Fibroblast of peridontal ligament (primary cell): ENCODE data around the gene TRAPPC2L.

Experiments used
- DNase-seq: peaks from one replicate; pipeline ENCODE4 v3.0.0-alpha.2; 2010; ENCODE audit errors: extremely low read depth

The TRAPPC2L gene, protein sequence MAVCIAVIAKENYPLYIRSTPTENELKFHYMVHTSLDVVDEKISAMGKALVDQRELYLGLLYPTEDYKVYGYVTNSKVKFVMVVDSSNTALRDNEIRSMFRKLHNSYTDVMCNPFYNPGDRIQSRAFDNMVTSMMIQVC

DNA sequence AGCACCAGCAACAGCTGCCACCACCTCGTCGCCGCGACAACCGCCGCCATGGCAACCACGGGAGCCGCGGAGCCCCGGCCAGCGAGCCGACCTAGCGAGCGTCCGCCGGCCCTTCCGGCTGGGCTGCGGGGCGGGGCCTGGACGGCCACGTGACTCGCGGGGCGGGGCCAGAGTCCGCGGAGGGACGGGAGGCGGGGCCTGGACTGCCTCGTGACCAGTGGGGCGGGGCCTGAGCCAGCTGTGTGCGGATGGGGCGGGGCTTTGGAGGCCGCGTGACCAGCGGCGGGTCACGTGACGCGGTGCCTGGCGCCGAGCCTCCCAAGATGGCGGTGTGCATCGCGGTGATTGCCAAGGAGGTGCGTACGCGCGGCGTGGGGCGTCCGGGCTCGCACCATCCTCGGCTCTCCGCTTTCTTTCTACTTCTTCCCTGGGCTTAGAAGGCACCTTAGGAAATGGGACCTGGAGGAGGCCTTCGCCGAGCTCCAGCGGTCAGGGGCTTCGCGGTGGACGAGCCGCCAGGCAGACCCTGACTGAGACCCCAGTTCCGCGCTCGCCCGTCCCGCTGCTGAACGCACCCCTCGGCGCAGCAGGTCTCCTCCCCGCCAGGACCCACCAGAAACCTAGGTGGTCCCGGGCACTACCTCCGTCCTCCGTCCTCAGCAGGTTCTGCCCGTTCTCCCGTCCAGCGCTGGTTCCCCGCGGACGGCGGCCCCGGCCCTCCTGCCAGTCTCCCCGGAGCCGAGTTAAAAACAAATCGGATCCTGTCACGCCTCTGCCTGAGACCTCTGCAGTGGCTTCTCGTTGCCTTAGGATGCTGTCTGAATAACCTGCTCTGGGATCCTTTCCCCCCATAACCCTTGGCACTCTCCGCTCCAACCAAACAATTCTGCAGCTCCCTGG, at the start of gene TRAPPC2L, which contains the start of gene GALNS:
TRAPPC2L (plus strand) TSS at position 300 of the 900 bp plus-strand sequence; CDS start at position 324, 24 bp downstream.
GALNS (minus strand) TSS at position 120 of the 900 bp plus-strand sequence; CDS start at position 50, 70 bp downstream.
- peak; percentile 90 for DNase-seq

DNA sequence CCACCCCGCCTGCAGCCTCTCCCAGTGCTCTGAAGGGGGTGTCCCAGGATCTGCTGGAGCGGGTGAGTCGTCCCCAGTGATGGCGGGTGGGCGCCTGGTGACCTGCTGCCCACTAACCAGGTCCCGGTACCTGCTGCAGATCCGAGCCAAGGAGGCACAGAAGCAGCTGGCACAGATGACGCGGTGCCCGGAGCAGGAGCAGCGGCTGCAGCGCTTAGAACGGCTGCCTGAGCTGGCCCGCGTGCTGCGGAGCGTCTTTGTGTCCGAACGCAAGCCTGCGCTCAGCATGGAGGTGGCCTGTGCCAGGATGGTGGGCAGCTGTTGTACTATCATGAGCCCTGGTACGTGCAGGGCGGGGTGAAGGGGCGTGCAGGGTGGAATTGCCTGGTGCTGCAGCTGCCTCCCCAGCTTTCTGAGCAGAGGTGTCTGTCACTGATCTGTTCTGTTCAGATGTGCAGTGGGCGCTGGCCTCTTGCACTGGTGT, 49.7 kb upstream of the TRAPPC2L start:
- DNase-seq: no peak

DNA sequence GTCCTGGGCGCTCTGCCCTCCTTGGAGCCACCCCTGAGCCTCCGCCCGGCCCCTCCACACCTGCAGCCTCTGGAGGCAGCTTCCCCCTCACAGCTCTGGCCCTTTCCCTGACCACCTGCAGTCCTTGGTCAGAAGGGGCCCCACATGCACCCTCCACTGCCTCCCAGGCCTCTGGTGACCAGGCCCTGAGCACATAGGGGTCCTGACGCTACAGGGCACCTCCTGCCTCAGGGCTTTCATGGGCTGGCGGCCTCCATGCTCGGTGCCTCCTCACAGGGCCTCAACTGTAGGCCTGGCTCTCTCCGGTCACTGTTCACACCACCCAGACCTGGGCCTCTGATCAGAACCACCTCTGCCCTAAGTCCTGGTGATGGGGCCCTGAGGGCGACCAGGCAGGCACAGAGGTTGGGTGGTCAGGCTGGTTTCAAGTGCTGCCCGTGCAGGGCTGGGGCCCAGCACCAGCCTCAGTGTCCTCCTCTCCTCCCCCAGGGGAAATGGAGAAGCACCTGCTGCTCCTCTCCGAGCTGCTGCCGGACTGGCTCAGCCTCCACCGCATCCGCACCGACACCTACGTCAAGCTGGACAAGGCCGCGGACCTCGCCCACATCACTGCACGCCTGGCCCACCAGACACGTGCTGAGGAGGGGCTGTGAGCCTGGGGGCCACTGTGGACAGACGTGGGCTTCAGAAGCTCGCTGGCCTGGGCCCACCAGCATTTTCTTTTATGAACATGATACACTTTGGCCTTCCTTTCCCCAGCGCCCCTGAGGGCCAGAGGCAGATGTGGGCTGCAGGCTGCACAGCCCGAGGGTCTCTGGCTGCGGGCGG, 49.1 kb upstream of the TRAPPC2L start:
- no peak for DNase-seq

DNA sequence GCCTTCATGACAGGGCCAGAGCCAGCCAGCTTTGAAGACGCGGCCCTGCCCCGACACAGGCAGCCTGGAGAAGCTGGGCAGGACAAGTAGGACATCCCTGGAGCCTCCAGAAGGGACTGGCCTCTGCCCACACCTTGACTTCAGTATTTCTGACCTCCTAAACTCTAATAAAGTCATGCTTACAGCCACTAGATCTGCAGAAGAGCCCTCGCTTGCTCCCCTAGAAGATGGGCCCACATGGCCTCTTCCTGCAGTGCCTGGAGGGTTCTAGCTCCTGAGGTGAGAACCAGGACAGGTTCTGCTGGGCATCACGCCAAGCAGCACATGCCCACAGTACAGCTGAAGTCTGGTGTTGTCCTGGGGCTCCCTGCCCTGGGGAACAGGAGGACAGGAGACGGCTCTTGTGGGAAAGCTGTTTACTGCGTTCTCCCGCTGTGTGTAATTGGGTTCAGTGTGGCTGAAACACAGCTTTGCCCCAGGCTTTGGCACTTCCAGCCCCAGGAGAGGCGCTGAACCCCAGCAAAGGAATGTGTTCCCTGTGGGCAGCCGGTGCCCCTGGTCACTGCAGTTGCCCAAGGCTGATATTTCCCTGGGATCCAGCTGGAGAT, 47.8 kb upstream of the TRAPPC2L start:
- no peak for DNase-seq

DNA sequence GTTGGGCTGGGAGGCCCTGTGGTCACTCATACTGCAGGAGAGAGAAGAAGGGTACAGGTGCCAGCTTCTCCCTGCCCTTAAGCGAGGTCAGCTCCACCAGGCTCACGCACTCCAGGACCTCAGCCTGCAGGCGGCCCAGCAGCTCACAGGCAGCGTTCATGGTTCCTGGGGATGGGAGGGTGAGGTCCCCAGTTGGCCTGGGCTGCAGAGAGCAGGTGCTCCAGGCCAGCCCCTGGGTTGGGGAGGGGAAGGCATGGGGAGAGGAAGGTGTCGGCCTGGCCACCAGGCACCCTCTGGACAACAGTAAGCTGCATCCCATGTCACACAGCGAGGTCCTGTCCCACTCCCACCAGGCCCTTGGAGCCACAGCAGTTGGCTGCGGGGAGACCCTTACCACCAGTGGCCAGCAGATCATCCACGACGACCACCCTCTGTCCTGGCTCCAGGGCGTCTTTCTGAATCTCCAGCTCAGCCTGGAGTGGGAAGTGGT, 47.2 kb upstream of the TRAPPC2L start:
- no peak for DNase-seq

DNA sequence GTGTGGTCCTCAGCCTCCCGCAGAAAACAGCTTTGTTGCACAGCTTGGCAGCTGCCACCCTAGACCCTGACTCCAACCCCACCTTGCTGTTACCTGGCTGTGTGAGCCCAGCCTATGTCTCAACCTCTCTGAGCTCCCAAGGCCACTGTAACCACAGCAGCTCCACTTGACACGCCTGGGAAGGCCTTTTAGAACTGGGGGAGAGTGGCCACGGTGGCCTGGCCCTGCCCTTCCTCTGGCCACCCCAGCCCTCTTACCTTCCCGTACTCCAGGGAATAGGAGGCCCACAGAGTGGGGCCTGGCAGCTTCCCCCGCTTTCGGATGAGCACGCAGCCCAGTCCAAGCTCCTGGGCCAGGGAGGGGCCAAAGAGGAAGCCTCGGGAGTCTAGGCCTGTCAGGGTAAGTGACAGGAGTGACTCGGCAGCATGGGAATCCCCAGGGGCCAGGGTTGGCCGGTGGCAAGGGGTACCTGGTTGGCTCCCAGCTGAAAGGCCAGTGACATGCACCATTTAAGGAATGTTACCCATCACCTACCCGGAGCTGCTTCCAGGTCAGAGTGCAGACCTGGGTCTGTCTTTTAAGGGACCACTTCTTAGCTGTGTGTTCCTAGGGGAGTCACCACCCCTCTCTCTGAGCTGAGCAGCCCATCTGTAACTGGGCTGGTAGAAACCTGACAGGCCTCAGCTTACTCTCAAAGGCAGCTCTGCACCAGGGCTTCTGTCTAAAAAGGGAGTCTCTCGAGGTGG, 46.6 kb upstream of the TRAPPC2L start:
- DNase-seq: no peak

DNA sequence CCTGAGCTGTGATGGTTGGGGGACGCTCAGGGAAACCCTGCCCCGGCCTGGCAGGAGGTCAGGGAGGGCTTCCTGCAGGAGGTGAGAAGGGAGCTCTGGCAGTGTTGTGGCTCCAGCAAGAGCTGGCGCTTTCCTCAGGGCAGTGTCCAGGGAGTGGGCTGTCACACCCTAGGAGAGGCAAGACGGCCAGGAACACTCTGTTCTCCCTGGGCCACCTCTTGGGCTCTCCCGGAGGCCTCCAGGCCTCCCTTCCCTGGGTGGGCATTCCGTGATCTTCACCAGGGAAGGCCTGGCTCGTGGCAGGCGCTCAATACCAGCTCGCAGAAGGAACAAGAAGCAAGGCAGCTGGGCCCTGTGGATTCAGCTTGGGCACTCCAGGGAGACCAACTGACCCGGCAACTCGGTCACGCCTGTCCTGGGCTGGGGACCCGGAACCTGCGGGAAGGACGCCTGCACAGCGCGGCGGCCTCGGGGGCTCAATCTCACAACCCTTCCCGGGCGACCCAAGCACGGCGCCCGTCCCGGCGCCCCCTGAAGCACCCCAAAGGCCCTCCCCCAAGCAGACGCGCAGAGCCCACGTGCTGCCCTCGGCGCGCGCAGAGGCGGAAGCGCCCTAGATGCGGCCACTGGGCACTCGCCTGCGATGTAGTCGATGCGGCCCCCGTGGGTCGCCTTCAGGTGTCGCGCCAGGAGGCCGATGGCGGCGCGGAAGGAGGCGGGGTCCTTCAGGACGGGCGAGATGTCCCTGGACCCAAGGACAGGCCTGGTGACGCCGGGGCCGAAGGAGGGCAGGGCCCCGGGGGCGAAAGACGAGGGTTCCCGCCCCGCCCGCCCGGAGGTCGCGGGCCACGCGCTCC, 45.8 kb upstream of the TRAPPC2L start:
- peak; percentile 69 for DNase-seq

DNA sequence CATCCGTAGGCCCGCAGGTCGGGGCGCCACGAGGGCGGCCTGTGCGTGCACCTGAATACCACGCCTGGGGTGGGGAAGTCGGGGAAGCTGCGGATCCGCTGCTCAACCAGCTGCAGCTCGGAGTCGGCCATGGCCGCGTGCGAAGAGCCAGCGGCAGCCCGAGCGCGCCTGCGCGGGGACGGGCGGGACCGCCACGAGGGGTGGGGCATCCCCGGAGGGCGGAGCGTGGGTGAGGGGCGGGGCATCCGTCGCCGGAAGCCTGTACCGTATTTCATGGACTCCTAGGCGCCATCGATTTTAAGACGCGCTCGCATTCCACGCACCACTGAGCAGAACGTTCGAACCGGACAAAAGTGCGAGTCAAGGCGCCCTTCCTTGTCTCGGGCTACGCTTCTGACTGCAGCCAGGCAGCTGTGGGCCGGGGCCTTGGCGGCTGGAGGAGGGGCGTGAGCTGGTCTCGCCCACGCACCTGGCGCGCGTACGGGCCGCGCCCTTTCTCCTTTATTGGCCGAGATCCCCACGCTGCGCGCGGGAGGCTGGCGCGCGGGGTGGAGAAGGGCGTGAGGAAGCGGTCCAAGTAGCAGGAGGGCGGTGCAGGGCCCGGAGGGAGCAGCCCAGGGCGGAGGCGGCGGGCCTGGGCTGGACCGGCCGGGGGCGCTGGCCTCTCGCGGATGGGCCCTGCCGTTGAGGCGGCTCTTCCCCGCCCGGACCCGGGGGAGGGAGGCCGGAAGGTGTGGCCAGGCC, 45.0 kb upstream of the TRAPPC2L start, which contains the start of gene APRT:
APRT (minus strand) TSS at position 160 of the 744 bp plus-strand sequence; CDS start at position 131, 29 bp downstream.
- DNase-seq: peak; percentile 92

DNA sequence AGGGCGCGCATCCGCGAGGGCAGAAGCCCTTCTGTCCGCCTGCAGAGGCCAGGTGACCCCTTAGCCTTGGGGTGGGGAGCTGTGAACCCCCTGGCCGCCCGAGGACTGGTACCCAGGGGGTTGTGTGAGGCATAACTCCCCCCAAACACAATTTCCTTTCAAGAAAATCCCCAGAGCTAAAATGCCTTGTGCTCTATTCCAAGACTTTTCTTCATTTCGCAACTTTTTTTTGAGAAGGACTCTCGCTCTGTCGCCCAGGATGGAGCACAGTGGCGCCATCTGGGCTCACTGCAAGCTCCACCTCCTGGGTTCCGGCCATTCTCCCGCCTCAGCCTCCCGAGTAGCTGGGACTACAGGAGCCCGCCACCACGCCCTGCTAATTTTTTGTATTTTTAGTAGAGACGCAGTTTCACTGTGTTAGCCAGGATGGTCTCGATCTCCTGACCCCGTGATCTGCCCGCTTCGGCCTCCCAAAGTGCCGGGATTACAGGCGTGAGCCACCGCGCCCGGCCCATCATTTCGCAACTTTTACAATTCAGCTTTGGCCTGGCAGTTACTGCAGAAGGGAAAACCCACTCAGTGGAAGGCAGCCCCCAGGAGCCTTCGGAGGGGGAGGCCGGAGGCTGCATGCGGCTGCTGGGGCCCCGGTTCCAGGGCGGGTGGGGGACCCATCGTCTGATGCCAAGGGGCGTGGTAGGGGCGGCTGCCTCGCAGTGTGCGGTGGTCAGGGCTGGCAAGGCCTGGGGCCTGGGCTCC, 44.2 kb upstream of the TRAPPC2L start:
- peak; percentile 45 for DNase-seq

DNA sequence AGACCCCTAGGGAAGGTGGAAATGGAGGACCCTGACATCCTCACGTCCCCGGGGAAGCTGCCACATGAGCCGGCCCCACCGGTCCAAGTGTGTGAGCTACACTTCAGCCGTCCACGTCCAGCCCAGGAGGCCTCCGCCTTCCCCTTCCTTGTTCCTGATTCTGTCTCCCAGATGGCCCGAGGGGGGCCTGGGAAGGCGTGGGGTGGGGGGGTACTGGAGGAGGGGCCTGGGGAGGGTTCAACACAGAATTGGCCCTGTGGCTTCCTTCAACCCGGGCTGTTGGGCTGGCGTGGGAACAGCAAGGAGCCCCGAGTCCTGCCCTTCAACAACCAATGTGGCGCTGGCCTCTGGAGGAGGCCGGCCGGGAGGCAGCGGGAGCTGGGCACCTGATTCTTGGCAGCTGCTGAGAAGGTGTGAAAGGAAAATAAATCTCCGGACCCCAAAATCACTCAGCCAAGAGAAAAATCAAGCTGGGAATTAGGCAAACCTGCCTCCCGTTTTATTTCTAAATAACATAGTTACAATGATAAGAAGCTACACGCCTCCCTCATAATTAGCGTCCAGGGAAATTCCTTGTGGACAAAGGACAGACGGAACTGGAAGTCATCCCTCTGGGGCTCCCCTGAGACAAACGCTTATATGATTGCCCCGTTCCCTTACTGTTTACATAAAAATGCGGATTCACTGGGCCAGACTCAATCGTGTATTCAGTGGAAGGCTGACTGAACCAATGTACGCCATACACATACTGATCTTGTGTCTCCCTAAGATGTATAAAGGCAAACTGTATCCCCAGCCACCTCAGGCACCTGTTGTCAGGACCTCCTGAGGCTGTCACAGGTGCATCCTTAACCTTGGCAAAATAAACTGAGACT, 43.4 kb upstream of the TRAPPC2L start:
- no peak for DNase-seq

DNA sequence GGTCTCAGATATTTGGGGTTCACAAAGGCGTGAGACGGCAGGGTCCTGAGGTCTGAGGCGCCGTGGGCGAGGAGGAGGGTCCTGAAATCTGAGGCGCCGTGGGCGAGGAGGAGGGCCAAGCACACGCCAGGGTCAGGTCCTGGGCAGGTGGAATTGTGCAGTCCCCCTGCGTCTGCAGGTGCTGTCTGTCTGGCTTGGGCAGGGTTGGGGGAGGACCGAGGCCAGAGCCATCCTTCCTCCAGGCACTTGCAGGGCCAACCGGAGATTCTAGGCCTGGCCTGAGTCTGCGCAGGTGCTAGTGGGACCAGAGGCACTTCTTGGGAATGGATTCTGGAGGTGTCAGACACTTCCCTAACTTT, 42.8 kb upstream of the TRAPPC2L start:
- DNase-seq: no peak

DNA sequence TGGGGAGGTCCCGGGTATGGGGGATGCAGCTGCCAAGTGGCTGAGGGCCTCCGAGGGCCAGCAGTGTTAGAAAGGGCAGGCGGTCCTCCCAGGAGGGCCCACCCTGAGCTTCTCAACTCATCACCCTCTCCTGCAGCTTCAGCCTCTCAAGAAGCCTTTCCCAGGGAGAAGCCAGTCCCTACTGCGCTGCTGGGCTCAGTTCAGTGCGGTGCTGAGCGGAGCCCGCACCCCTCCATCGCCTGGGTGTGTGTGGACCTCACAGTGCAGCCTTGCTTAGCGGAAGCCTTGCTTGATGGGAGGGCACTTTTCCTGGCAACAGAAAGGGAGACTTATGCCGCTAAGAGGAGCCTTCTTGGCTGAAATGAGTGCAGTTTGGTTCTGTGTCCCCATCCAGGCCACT, 41.7 kb upstream of the TRAPPC2L start:
- DNase-seq: no peak

DNA sequence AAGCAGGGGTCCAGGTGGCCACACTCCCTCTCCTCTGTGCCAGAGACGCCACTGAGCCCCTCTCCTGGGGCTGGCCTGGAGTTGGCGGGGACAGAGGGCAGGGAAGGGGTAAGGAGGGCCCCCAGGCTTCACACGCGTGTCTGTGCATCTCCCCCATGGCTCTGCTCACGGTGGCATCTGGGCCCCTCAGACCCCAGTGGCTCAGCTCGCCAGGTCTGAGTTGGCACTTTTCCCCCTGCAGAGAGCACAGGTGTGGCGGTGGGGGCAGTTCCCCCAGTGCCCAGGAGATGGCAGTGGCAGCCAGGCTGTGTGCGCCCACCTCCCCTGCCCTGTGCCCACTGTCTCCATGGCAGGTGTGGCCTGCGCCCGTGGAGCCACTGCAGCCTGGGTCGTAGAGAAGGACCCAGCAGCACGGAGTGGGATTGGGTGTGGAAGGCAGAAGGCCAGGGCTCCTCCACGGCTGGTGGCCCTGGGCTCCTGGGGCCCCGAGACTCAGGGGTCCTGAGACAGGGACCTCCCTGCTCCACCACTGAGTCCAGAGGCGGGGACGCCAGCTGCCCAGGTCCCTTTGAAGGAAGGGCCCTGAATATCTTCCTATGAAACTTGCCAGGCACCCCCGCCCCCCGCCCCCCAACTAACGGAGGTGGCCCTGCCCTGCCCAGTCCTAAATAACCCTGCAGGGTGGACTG, 40.9 kb upstream of the TRAPPC2L start:
- no peak for DNase-seq

DNA sequence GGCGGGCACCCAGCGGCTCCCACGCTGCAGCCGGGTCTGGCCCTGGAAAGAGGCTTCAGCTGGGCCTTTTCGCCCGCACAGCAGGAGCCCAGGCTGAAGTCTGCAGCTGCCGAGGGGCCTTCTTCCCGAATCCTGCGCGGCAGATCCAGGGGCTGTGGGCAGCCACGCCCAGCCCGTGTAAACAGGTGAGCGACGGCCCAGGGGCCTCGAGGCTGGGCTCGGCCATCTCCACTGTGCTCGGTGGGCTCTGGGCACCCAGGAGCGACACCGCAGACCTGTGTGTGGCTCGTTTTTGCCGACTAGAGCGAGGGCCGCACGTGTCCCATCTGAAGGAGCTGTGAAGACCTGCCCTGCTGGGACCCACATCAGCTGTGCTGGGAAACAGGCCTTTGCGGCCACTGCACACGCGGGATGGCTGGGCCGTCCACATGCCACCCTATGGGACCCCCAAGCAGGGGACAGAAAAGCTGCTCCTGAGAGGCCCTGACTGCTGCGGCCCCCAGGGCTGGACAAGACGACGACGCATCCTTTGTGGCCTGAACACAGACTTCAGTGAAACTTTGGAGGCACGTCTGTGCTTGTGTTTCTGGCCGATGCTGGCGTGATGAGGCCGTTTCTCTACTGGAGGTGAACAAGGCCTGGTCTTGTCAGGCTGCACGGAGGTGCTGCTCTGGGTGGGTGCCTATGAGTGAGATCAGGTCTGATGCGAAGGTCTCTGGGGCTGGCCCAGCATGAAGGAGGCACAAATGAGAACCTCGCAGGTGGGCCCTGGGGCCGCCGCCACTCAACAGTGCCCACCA, 40.0 kb upstream of the TRAPPC2L start:
- DNase-seq: no peak

DNA sequence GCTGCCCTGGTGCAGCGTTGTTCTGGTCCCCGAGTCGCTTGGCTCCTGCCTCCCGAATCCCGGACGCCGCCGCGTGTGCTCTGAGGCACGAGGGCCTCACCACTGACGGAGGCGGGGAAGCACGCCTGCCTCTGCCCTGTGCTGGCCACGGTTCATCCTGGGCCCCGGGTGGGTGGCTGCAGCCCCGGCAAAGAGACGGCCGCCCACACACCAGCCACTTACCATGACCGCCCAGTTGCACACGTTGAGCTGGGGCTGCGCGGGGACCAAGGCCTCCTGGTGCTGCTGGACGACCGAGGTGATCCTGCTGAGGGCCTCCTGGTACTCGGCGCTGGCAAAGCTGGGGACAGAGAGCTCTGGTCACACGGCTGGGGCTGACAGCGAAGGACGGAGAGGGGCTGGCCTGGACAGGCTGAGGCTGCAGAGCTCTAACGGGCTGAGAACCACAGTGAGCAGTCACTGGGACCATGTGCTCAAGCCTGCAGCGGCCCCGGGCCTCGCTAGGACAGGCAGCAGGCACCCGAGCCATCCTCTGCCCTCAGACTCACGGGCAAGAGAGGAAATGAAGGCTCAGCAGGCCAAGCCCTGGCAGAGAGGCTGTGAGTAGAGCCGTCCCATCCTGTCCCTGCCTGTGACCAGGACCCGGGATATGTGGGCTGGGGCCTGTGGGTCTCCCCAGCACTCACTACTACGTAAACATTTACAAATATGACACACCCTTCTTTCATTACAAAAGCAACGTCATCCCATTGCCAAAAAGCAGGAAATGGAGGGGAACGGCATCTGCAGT, 38.9 kb upstream of the TRAPPC2L start:
- DNase-seq: peak; percentile 43
